Stomach (tissue), 9 donors: Measurements from ENCODE around the gene DOCK2. TPM values are rescaled to one million over a fixed set of nuclear protein-coding genes. Genes with fewer than 3 reads are reported as not detected.

Source experiments
- DNase-seq, 2 donors: peaks; one replicate each; pipeline versions ENCODE4 v3.0.0 to v3.0.0-alpha.2; 2013 to 2019
- H3K27ac ChIP-seq, 5 donors: fragments of 200-600 bp in 4 of 5; sonication (generic) in 4 of 5; one replicate each; pipeline ENCODE4 v1.5.1; 2013 to 2019; ENCODE audit warnings: mild to moderate bottlenecking in 1 of 5, moderate library complexity in 1 of 5
- H3K27me3 ChIP-seq, 3 donors: fragments of 200-600 bp; sonication (generic); one replicate each; pipeline ENCODE4 v1.5.1; 2017 to 2019; ENCODE audit warnings: mixed run types in 1 of 3
- H3K36me3 ChIP-seq, 4 donors: fragments of 200-600 bp; sonication (generic); 1 replicate in 3 of 4; 2 replicates in 1 of 4; pipeline ENCODE4 v1.5.1; 2016 to 2019
- H3K4me1 ChIP-seq, 4 donors: fragments of 200-600 bp; sonication (generic); one replicate each; pipeline ENCODE4 v1.5.1; 2016 to 2019
- H3K4me3 ChIP-seq, 4 donors: fragments of 200-600 bp; sonication (generic) in 3 of 4; one replicate each; pipeline ENCODE4 v1.5.1; 2016 to 2019; ENCODE audit warnings: mild to moderate bottlenecking in 1 of 4
- H3K9me3 ChIP-seq, 4 donors: fragments of 200-600 bp; sonication (generic); one replicate each; pipeline ENCODE4 v1.5.1; 2016 to 2019
- EP300 ChIP-seq: sonication (generic); formaldehyde crosslinking; IDR thresholded peaks from one replicate; pipeline ENCODE4 v1.6.1; 2017; ENCODE audit warnings: antibody characterized with exemption
- POLR2A ChIP-seq, 4 donors: fragments of 450-650 bp; IDR thresholded peaks; one replicate each; pipeline ENCODE4 v1.6.1; 2016; ENCODE audit warnings: antibody characterized with exemption in 4 of 4, control low read depth in 2 of 4, mild to moderate bottlenecking in 1 of 4, moderate library complexity in 1 of 4
- POLR2AphosphoS5 ChIP-seq, 3 donors: sonication (generic); formaldehyde crosslinking; IDR thresholded peaks; one replicate each; pipeline ENCODE4 v1.6.1; 2016; ENCODE audit warnings: antibody characterized with exemption in 3 of 3
- WGBS, 5 donors: extraction: QIAGEN DNeasy Blood & Tissue Kit in 3 of 5; methylation state at CpG; one replicate each; pipeline versions ENCODE4 v1.1.5 to v1.1.7; 2013 to 2018; 5-methylcytosine and 5-hydroxymethylcytosine counted together
- intact Hi-C: fragments of 100-400 bp; cut with DNase I; formaldehyde crosslinking; loops from one replicate; pipeline ENCODE4 v1.15.1; 2023; ENCODE audit warnings: low total_unique reads
- polyA plus RNA-seq, 3 donors: library from polyadenylated mRNA; stranded (reverse); fragments of 200-250 nt; gene quantifications; one replicate each; pipeline ENCODE4 v1.2.3, GENCODE V29; 2013
- total RNA-seq, 5 donors: library from RNA; depleted of rRNA; stranded (reverse); fragments of >200 nt; gene quantifications; one replicate each; pipeline versions ENCODE4 v1.1.0 to v1.2.3, GENCODE V29; 2014 to 2016
- TF ChIP-seq, protein P1 (sequence below), 7 experiments: fragments of 450-650 bp in 4 of 7; fragments of 200-600 bp in 3 of 7; sonication (generic) in 3 of 7; IDR thresholded peaks; one replicate each; pipeline ENCODE4 v1.5.1; 2016 to 2019; ENCODE audit warnings: antibody characterized with exemption in 7 of 7, control low read depth in 2 of 7, mild to moderate bottlenecking in 1 of 7
- donor health status: healthy with polysubstance abuse.
- donor health status: Bipolar disorder and iron deficiency.
- donor health status: healthy.

DOCK2 gene
- total and polyA plus RNA-seq, 8 donors: 2.1 to 50.2 (median 8.5) TPM

DNA sequence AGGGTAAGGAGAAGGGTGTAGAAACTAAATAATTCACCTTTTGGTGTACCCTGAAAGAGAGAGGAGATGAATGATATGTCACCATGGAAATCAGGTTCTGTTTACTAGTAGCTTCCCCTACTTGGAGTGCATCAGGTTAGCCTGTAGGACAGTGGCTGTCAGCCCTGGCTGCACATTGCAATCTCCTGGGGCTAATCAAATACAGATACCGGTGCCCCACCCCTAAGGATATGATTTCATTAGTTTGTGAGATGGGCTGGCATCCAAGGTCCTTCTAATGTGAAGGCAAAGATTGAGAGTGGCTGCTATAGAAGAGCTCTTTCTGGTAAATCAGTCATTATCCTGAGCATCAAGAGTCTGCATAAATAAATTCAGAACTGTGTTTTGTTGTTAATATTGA, 296.1 kb downstream of the DOCK2 start:
- WGBS, 5 donors: 24 to 50% (median 27%) methylated on average over 1 of the region's 1 CpG
- no peaks in the 10 kb centered on the region for H3K4me1 ChIP-seq
- H3K4me3 ChIP-seq: no peak overlapping the region
- no peak overlapping the region for H3K27ac ChIP-seq
- intact Hi-C loops: no loop called here
- H3K9me3 ChIP-seq: no peaks in the 10 kb centered on the region
- DNase-seq: no peak
- no peaks in the 10 kb centered on the region for H3K36me3 ChIP-seq
- H3K27me3 ChIP-seq: peaks cover 0 to 9% (median 0%) of the 10 kb centered on the region in 3 donors
- TF ChIP-seq, protein P1, sequence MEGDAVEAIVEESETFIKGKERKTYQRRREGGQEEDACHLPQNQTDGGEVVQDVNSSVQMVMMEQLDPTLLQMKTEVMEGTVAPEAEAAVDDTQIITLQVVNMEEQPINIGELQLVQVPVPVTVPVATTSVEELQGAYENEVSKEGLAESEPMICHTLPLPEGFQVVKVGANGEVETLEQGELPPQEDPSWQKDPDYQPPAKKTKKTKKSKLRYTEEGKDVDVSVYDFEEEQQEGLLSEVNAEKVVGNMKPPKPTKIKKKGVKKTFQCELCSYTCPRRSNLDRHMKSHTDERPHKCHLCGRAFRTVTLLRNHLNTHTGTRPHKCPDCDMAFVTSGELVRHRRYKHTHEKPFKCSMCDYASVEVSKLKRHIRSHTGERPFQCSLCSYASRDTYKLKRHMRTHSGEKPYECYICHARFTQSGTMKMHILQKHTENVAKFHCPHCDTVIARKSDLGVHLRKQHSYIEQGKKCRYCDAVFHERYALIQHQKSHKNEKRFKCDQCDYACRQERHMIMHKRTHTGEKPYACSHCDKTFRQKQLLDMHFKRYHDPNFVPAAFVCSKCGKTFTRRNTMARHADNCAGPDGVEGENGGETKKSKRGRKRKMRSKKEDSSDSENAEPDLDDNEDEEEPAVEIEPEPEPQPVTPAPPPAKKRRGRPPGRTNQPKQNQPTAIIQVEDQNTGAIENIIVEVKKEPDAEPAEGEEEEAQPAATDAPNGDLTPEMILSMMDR (IDR thresholded peaks at IDR 0.05): no peak
- TF ChIP-seq POLR2AphosphoS5 (IDR thresholded peaks at IDR 0.05) (no peak), EP300 (no peak), POLR2A (IDR thresholded peaks at IDR 0.05) (no peak)

DNA sequence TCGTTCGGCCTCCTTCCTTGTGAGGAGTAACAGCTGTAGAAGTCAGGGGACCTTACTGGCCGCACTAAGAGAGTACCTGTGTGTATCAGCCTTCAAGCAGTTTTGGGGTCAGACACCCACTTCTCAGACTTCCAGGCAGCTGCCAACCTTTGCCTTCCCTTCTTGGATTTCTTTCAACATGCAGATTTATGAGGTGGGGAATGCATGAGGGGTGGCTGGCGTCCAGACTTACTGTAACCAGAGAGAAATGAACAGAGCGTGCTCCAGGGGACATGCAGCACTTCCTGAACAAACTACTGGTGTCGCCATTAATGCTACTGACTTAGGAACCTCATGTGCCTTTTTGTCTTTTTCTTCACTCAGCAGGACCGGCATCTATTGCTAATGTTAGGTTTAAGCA, 296.5 kb downstream of the DOCK2 start:
- intact Hi-C loops: no loop called here
- Histone ChIP-seq H3K36me3 (no peaks in the 10 kb centered on the region), H3K27me3 (peaks cover 0 to 9% (median 0%) of the 10 kb centered on the region in 3 donors), H3K4me3 (no peak overlapping the region), H3K4me1 (no peaks in the 10 kb centered on the region), H3K9me3 (no peaks in the 10 kb centered on the region), H3K27ac (no peak overlapping the region)
- TF ChIP-seq EP300 (no peak), POLR2A (IDR thresholded peaks at IDR 0.05) (no peak), POLR2AphosphoS5 (IDR thresholded peaks at IDR 0.05) (no peak)
- TF ChIP-seq, protein P1 (IDR thresholded peaks at IDR 0.05): no peak
- 65 to 81% (median 76%) methylated on average over 7 of the region's 7 CpGs for WGBS, 5 donors
- DNase-seq: no peak

- no peak for DNase-seq
These were observed 297.9 kb downstream of the DOCK2 start for GRCh38 chr5:169934990-169935389.

DNA sequence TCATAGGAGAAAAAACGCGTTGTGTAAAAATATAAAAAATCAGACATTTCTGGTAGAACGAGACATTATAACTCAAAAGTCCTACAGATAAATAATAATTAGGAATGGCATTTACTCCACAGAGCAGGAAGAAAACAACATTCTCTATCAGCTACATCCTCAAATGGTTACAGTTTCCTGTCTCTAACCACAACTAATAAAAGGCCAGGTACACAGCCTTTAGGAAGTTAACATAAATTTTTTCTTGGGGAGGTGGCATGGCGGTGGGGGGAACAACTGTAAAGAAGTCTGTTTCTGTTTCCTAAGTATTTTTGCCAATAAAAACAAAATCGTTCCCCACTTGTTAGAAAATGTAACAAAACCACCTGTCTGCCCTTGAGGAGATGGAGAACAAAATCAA, 298.7 kb downstream of the DOCK2 start:
- intact Hi-C loops: no loop called here

More at GRCh38 chr5:169934990-169935389, 297.9 kb downstream of the DOCK2 start:
- Histone ChIP-seq H3K9me3 (no peaks in the 10 kb centered on the region), H3K27ac (no peak overlapping the region), H3K27me3 (peaks cover 0 to 9% (median 0%) of the 10 kb centered on the region in 3 donors), H3K36me3 (no peaks in the 10 kb centered on the region), H3K4me3 (no peak overlapping the region), H3K4me1 (no peaks in the 10 kb centered on the region)
- TF ChIP-seq POLR2AphosphoS5 (IDR thresholded peaks at IDR 0.05) (no peak), POLR2A (IDR thresholded peaks at IDR 0.05) (no peak), EP300 (no peak)
- TF ChIP-seq, protein P1 (IDR thresholded peaks at IDR 0.05): no peak
- intact Hi-C loops: no loop called here
- WGBS, 5 donors: 65 to 70% (median 67%) methylated on average over 7 of the region's 7 CpGs

More for the DNA sequence above, 298.7 kb downstream of the DOCK2 start:
- H3K27me3 ChIP-seq: peaks cover 0 to 9% (median 0%) of the 10 kb centered on the region in 3 donors
- no peak for DNase-seq
- H3K27ac ChIP-seq: no peak overlapping the region
- H3K9me3 ChIP-seq: no peaks in the 10 kb centered on the region
- 64 to 78% (median 73%) methylated on average over 5 of the region's 5 CpGs for WGBS, 5 donors
- H3K4me3 ChIP-seq: no peak overlapping the region
- TF ChIP-seq POLR2AphosphoS5 (IDR thresholded peaks at IDR 0.05): no peak
- TF ChIP-seq, protein P1 (IDR thresholded peaks at IDR 0.05): no peak
- no peak for TF ChIP-seq POLR2A (IDR thresholded peaks at IDR 0.05)
- no peak for TF ChIP-seq EP300
- H3K4me1 ChIP-seq: no peaks in the 10 kb centered on the region
- no peaks in the 10 kb centered on the region for H3K36me3 ChIP-seq
